HG03460 (cell line): ENCODE data around the gene SPHKAP.
A peak's percentile ranks its signal among the peaks of the same experiment; 100 is the strongest.
"Not testable (repeated sequence)": the region's sequence is repeated elsewhere in the genome, so short reads cannot be mapped to it uniquely, and the experiment has no call there.

ENCODE experiments used
- ATAC-seq: cut with Tn5 transposase; IDR thresholded peaks from one replicate; pipeline ENCODE4 v1.9.1; 2021; ENCODE audit not compliant: unreplicated experiment

The SPHKAP gene

DNA sequence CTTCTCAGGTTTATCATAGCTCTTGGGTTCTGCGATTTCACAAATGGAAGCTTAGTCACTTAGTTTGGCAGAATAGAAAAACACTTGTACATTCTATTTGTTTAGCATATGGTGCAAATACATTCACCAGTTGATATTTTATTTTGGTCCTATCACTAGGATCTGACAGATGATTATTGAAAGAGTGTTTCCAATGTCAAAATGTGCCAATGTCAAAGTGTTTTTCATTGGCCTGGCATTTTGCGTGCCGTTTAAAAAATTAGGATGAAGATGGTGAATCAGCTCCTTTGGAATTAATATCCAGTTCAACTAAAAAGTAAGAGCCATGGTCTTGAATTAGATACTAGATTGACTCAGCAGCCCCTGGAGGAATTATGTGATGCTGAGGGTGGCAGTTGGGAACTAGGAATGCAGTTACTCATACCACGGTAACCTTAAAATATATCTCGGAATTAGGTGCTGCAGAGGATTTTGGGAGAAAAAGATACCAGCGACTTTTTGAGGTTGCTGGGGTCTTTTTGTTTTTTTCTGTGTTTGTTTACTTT, 87.0 kb downstream of the SPHKAP start:
- no peak for ATAC-seq

DNA sequence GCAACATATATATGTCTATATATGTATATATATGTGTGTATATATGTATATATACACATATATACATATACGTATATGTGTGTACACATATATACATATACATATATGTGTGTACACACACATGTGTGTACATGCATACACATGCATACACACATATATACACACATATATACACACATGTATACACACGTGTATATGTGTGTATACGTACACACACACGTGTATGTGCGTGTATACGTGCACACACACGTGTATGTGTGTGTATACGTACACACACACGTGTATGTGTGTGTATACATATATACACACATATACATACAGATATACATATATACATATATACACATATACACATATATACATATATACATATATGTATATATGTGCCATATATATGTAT, 89.4 kb downstream of the SPHKAP start:
- no peak for ATAC-seq

GRCh38 chr2:228086561-228086960, 94.9 kb downstream of the SPHKAP start:
- ATAC-seq = no peak

DNA sequence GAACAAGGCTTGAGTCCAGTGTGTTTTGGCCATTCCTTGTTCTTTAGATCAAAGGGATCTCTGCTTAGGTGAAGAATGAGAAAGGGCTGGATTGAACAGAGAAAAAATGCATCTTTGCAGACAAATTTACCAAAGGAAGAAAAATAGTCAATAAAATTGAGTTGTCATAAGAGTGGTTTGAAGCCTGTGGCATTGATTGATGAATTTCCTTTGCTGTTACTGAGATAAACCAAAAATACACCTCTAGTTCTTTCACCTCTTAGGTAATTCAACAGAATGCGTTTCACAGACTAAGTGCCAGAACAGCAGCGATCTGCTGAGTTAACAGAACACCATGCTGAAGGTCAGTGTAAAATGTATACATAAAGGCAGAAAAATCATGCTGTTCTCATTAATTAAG, 96.8 kb downstream of the SPHKAP start:
- no peak for ATAC-seq

GRCh38 chr2:228083131-228083530, 98.4 kb downstream of the SPHKAP start:
- no peak for ATAC-seq

- no peak for ATAC-seq
These were observed 98.9 kb downstream of the SPHKAP start for GRCh38 chr2:228082571-228082970.

DNA sequence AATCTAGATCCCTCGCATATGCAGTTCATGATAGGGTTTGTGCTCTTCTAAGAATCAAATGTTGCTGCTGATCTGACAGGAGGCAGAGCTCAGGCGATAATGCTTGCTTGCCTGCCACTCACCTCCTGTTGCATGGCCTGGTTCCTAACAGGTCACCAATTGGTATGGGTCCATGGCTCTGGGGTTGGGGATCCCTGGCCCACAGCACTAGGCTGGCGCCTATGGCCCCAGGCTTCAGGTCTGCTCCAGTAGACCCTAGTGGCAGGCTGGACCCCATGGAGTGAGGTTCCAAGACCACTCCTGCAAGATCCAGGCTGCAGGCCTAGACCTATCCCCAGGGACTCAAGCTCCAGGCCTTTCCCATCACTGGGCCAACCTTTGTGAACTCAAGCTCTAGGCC, 102.3 kb downstream of the SPHKAP start:
- no peak for ATAC-seq

- ATAC-seq = not testable (repeated sequence)
These were observed 104.8 kb downstream of the SPHKAP start for GRCh38 chr2:228076695-228077094.

DNA sequence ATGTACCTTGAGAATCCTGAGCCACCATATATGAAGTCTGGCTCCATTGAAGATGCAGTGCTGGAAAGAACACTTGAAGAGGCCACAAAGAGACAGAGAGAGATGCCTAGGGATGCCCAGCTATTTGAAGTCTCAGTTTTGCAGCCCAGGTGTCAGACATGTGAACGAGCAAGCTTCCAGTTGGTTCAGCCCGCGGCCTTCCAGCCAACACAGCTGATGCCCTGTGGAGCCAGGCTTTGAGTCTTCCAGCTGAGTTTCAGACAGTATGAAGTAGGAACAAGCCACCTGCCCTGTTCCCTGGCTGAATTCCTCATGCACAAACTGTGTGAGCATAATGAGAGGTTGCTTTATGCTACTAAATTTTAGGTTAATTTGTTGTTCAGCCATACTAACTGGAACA, 108.8 kb downstream of the SPHKAP start:
- ATAC-seq = no peak

DNA sequence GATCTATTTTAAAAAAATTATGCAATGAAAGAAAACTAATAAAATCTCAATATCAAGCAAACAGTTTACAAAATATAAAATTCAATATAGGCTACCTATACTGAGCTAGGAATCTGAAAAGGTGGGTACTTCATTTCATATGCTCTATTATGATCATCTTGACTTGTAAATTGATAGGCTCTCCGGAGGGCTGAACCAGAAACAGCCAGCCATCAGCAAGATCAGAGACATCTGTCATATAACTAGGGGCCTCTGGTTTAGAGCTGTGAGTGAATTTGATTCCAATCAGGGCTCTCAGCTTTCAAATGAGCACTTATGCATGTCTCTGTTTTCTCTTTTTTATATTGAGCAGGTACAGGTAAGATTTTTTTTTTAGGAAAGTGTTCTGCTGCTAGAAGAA, 114.2 kb downstream of the SPHKAP start:
- no peak for ATAC-seq

GRCh38 chr2:228066126-228066798, 115.2 kb downstream of the SPHKAP start:
- no peak for ATAC-seq

- ATAC-seq = no peak
These were observed 115.8 kb downstream of the SPHKAP start for GRCh38 chr2:228065686-228066085.

DNA sequence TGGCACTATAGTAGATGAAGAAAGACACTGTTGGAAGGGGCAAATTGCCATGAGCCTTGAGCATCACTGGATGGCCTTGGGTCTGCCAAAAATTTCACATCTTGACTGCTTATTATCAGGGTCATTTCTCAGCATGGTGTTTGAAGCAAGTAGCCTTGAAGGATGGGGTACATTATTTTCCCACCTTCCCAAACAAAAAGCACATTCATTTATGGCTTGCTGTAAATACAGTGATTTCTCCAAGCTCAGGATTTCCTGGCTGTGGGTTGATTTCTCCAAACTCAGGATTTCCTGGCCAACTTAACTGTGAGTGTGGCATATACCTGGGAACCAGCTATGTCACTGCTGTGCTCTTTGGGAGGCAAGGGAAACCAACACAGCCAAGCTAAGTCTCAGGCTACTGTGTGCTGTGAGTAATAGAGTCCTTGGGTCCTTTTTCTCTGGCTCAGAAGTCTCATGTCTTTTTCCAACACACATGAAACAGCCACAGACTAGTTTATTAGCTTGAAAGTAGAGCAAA, 116.6 kb downstream of the SPHKAP start:
- ATAC-seq = no peak

- no peak for ATAC-seq
These were observed 117.5 kb downstream of the SPHKAP start for GRCh38 chr2:228064024-228064423.

GRCh38 chr2:228063558-228063957, 117.9 kb downstream of the SPHKAP start:
- no peak for ATAC-seq

- ATAC-seq = no peak
These were observed 121.8 kb downstream of the SPHKAP start for GRCh38 chr2:228059735-228060134.

GRCh38 chr2:228056293-228057097, 125.0 kb downstream of the SPHKAP start:
- ATAC-seq = no peak

DNA sequence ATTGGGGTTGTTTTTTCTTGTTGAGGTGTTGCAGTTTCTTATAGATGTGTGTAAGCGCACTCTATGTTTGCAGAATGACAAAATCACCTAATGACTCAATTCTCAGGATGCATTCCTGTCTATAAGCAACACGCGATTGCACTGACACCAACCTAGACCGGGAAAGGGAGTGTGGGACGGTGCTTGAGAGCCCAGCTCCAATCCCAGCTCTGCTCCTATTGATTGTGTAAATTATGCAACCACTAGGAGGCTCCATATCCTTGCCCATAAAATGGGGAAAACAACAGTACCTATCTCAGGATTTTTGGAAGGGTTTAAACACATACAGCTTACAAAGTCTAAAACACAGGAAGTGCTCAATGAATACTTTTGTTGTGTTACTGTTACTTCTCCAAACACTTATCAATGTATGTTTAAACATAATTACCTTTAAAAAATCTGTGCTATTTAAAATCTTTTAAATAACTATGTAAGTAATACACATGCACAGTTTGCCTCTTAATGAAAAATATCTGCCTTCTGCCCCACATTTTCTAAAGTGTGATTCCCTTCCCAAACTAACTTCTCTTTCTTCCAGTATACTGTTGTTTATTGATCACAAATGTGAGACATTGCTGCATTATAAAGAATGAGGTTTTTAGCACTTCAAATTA, 132.5 kb downstream of the SPHKAP start:
- no peak for ATAC-seq

GRCh38 chr2:228040995-228041394, 140.5 kb downstream of the SPHKAP start:
- no peak for ATAC-seq

- ATAC-seq = peak; percentile 79
These were observed 141.5 kb downstream of the SPHKAP start for GRCh38 chr2:228039752-228040534.

DNA sequence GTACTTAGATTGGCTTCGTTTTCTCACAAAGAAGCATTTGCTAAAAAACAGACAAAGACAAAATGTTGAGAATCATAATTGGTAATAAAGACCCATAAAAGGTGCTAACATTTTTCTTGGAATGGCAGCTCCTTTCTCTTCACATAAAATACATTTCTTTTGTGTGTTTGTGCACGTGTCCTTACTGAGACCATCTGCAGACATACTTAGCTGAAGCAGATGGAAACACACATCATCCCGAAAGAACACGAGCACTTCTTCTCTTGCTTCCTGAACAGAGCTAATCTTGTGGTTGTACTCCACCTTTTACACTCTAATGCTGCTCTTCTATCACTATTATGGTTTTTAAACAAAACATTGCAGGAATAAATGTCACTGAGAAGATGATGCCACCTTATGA, 142.5 kb downstream of the SPHKAP start:
- ATAC-seq = no peak
